H1 (cell line): ENCODE measurements around the gene SUSD5. TPM values are rescaled to one million over a fixed set of nuclear protein-coding genes. Genes with fewer than 3 reads are reported as not detected.

ENCODE experiments used
- CTCF ChIA-PET: fragments of 300-600 bp; sonication (Branson Sonifier 250); formaldehyde crosslinking; loops from one replicate; lab custom pipeline; 2021; ENCODE audit not compliant: partially characterized antibody; lab: Charles Lee
- POLR2A ChIA-PET: fragments of 300-600 bp; sonication (Branson Sonifier 250); formaldehyde crosslinking; loops from one replicate; lab custom pipeline; 2021; ENCODE audit warnings: inconsistent platforms; ENCODE audit not compliant: partially characterized antibody; lab: Charles Lee
- DNase-seq, 2 experiments: peaks; one replicate each; pipeline versions ENCODE4 v3.0.0 to v3.0.0-alpha.2; 2010 to 2022; ENCODE audit warnings: low spot score in 2 of 2, low read depth in 1 of 2, mixed read lengths in 1 of 2
- FAIRE-seq: peaks from 2 replicates; lab custom pipeline; 2011; peaks lifted over from hg19 to GRCh38; lab: Jason Lieb, UNC
- H2AFZ ChIP-seq: 2 replicates; pipeline ENCODE4 v1.8.1; 2012; ENCODE audit warnings: low read length, inconsistent platforms
- H2AK5ac ChIP-seq: 2 replicates; pipeline ENCODE4 v1.6.1; 2013; ENCODE audit warnings: low read depth, low read length
- H2BK120ac ChIP-seq: replicated peaks from 2 replicates; pipeline ENCODE3; 2013; ENCODE audit warnings: low read depth, low read length, inconsistent platforms
- H2BK12ac ChIP-seq: 2 replicates; pipeline ENCODE4 v1.6.1; 2013; ENCODE audit warnings: low read depth, low read length
- H2BK15ac ChIP-seq: 2 replicates; pipeline ENCODE4 v1.6.1; 2013; ENCODE audit warnings: low read length
- H2BK20ac ChIP-seq: 2 replicates; pipeline ENCODE4 v1.6.1; 2013; ENCODE audit warnings: low read length
- H2BK5ac ChIP-seq: 2 replicates; pipeline ENCODE4 v1.6.1; 2013; ENCODE audit warnings: low read depth, low read length
- H3K14ac ChIP-seq: 2 replicates; pipeline ENCODE4 v1.6.1; 2013; ENCODE audit warnings: inconsistent platforms; ENCODE audit not compliant: insufficient read length
- H3K18ac ChIP-seq: 2 replicates; pipeline ENCODE4 v1.6.1; 2013; ENCODE audit warnings: low read length; ENCODE audit errors: extremely low read depth
- H3K23ac ChIP-seq: 2 replicates; pipeline ENCODE4 v1.6.1; 2013; ENCODE audit warnings: inconsistent platforms; ENCODE audit not compliant: insufficient read length
- H3K23me2 ChIP-seq: 2 replicates; pipeline ENCODE4 v1.6.1; 2013; ENCODE audit warnings: low read depth, low read length
- H3K27ac ChIP-seq: 2 replicates; pipeline ENCODE4 v1.6.1; 2011; ENCODE audit warnings: low read depth, low read length, inconsistent platforms
- H3K27me3 ChIP-seq, 4 experiments: replicated peaks in 1 of 4; 1 replicate in 1 of 4; 2 replicates in 3 of 4; pipeline versions ENCODE4 v1.6.1 to v1.8.1; 2011 to 2013; ENCODE audit warnings: low read length in 3 of 4, mild to moderate bottlenecking in 3 of 4, inconsistent platforms in 2 of 4, mixed read lengths in 2 of 4, moderate library complexity in 1 of 4; ENCODE audit not compliant: control insufficient read depth in 3 of 4, insufficient read depth in 3 of 4; ENCODE audit errors: extremely low read depth in 1 of 4
- H3K36me3 ChIP-seq, 4 experiments: 2 replicates each; pipeline versions ENCODE4 v1.6.1 to v1.8.1; 2011 to 2013; ENCODE audit warnings: mild to moderate bottlenecking in 4 of 4, low read length in 3 of 4, moderate library complexity in 2 of 4, control low read depth in 1 of 4, inconsistent platforms in 1 of 4; ENCODE audit not compliant: insufficient read depth in 4 of 4, control insufficient read depth in 2 of 4
- H3K4ac ChIP-seq: replicated peaks from 2 replicates; pipeline ENCODE3; 2013; ENCODE audit warnings: low read length, low read depth, mixed read lengths, inconsistent platforms; ENCODE audit not compliant: insufficient read length
- H3K4me1 ChIP-seq, 4 experiments: replicated peaks in 1 of 4; 1 replicate in 1 of 4; 2 replicates in 3 of 4; pipeline versions ENCODE4 v1.6.1 to v1.8.1; 2011 to 2013; ENCODE audit warnings: low read length in 3 of 4, inconsistent platforms in 2 of 4, mixed read lengths in 1 of 4; ENCODE audit not compliant: insufficient read depth in 4 of 4, control insufficient read depth in 3 of 4
- H3K4me2 ChIP-seq, 2 experiments: 2 replicates each; pipeline versions ENCODE4 v1.6.1 to v1.8.1; 2011 to 2013; ENCODE audit warnings: low read depth in 2 of 2, low read length in 2 of 2, control low read depth in 1 of 2, inconsistent platforms in 1 of 2, mild to moderate bottlenecking in 1 of 2; ENCODE audit not compliant: insufficient read depth in 1 of 2
- H3K4me3 ChIP-seq, 4 experiments: fragments of 200-600, 300-600 bp in 1 of 4; sonication (generic), shearing (Covaris generic), sonication (Bioruptor Twin) in 1 of 4; 2 replicates each; pipeline versions ENCODE4 v1.5.1 to v1.8.1; 2011 to 2016; ENCODE audit warnings: low read length in 4 of 4, low read depth in 3 of 4, control low read depth in 2 of 4, inconsistent platforms in 2 of 4, mild to moderate bottlenecking in 2 of 4, mixed read lengths in 1 of 4, moderate library complexity in 1 of 4; ENCODE audit not compliant: insufficient read depth in 2 of 4; ENCODE audit errors: extremely low read depth in 1 of 4
- H3K56ac ChIP-seq: replicated peaks from 2 replicates; pipeline ENCODE3; 2013; ENCODE audit warnings: low read depth, mild to moderate bottlenecking, mixed read lengths, low read length, inconsistent platforms; ENCODE audit not compliant: insufficient read length
- H3K79me1 ChIP-seq: 2 replicates; pipeline ENCODE4 v1.6.1; 2013; ENCODE audit warnings: low read depth, low read length, control low read depth
- H3K79me2 ChIP-seq, 2 experiments: 2 replicates each; pipeline versions ENCODE4 v1.6.1 to v1.8.1; 2012 to 2013; ENCODE audit warnings: low read length in 2 of 2, mild to moderate bottlenecking in 2 of 2, inconsistent platforms in 1 of 2; ENCODE audit not compliant: insufficient read depth in 2 of 2, control insufficient read depth in 1 of 2
- H3K9ac ChIP-seq, 4 experiments: replicated peaks in 1 of 4; 1 replicate in 1 of 4; 2 replicates in 3 of 4; pipeline versions ENCODE4 v1.6.1 to v1.8.1; 2011 to 2013; ENCODE audit warnings: low read depth in 3 of 4, low read length in 3 of 4, control low read depth in 2 of 4, mild to moderate bottlenecking in 2 of 4, moderate library complexity in 2 of 4, inconsistent platforms in 1 of 4; ENCODE audit errors: extremely low read depth in 1 of 4
- H3K9me3 ChIP-seq, 2 experiments: 2 replicates each; pipeline versions ENCODE4 v1.6.1 to v1.8.1; 2012 to 2013; ENCODE audit warnings: mild to moderate bottlenecking in 2 of 2, moderate library complexity in 2 of 2, control low read depth in 1 of 2, inconsistent platforms in 1 of 2, low read depth in 1 of 2, low read length in 1 of 2, mixed read lengths in 1 of 2; ENCODE audit not compliant: insufficient read depth in 2 of 2
- H4K20me1 ChIP-seq, 2 experiments: replicated peaks in 1 of 2; 2 replicates each; pipeline versions ENCODE3 to v1.8.1; 2011 to 2013; ENCODE audit warnings: inconsistent platforms in 2 of 2, low read length in 2 of 2, mild to moderate bottlenecking in 1 of 2; ENCODE audit not compliant: insufficient read depth in 2 of 2, control insufficient read depth in 1 of 2
- H4K5ac ChIP-seq: 2 replicates; pipeline ENCODE4 v1.6.1; 2013; ENCODE audit warnings: low read length, low read depth, mixed read lengths, inconsistent platforms; ENCODE audit not compliant: insufficient read length
- H4K8ac ChIP-seq: 2 replicates; pipeline ENCODE4 v1.8.0; 2013; ENCODE audit warnings: mild to moderate bottlenecking, moderate library complexity, low read length, inconsistent platforms; ENCODE audit not compliant: insufficient read depth; ENCODE audit errors: extremely low read depth
- H4K91ac ChIP-seq: replicated peaks from 2 replicates; pipeline ENCODE3; 2013; ENCODE audit warnings: low read length, mixed read lengths, inconsistent platforms; ENCODE audit not compliant: insufficient read length
- GTF2F1 ChIP-seq: IDR thresholded peaks from 2 replicates; pipeline ENCODE4 v1.6.1; 2012; ENCODE audit warnings: low read depth, low read length, improper control_type of control experiment, borderline replicate concordance
- WGBS, 2 experiments: shearing (Covaris generic) in 1 of 2; methylation state at CpG; one replicate each; pipeline versions ENCODE4 v1.1.6 to v1.1.7; 2013 to 2015; ENCODE audit warnings: low lambda C conversion rate in 2 of 2, mixed read lengths in 2 of 2, inconsistent platforms in 1 of 2, low coverage in 1 of 2, missing lambda C conversion rate in 1 of 2; ENCODE audit not compliant: insufficient replicate concordance in 2 of 2, insufficient coverage in 1 of 2, insufficient read length in 1 of 2; ENCODE audit errors: extremely low coverage in 1 of 2, missing lambda C conversion rate in 1 of 2; 5-methylcytosine and 5-hydroxymethylcytosine counted together
- polyA plus RNA-seq, 7 experiments: library from polyadenylated mRNA; depleted of rRNA in 3 of 7; stranded (reverse) in 5 of 7; unstranded in 2 of 7; fragments of >200 nt in 5 of 7; fragments of 200-250 nt in 2 of 7; gene quantifications; 1 replicate in 5 of 7; 2 replicates in 1 of 7; 4 replicates in 1 of 7; pipeline versions ENCODE4 v1.2.1 to v1.2.3, GENCODE V29; 2011 to 2013; ENCODE audit warnings: missing spikeins in 2 of 7, mixed read lengths in 2 of 7
- total RNA-seq: library from RNA; stranded (reverse); fragmentation: NEBNext Ultra II Directional; extraction: Animal tissue kit (Norgen Biotek cat#: 25700); gene quantifications from 2 replicates; pipeline ENCODE4 v1.2.1, GENCODE V29; 2021

Gene SUSD5
- total and polyA plus RNA-seq, 2 of the 8 experiments (the other 6 are each of a cell fraction or from before 2014, with no cell fraction given) = 0.92 to 3.3 TPM

DNA sequence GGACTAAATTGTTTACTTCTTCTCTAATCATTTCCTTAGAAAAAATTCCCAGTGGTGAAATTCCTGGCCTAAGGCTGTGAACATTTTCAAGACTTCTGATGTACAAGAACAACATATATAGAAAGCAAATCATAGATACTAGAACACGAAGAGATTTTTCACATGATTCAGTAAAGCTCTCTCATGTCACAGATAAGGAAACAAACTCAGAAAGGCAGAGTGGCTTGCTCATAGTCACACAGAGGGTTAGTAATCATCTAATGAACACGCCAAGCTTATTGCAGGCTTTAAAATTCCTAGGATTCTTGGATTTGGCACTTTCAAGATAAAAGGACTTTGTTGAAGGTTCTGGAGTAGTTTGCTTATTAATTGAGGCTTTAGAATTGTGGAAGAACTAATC, 78.6 kb downstream of the SUSD5 start:
- H2BK20ac ChIP-seq = no peak overlapping the region
- H3K14ac ChIP-seq = no peak overlapping the region
- ChIA-PET POLR2A (no interaction called here), CTCF (interaction anchor here (1.5 to 4.2 kb wide), 4 partner anchors 9 to 232 kb away, joined by 4 to 21 read pairs (median 14); no protein-coding TSS in a partner anchor)
- H2BK12ac ChIP-seq = no peak overlapping the region
- no peak overlapping the region for H3K23ac ChIP-seq
- H3K79me1 ChIP-seq = no peaks in the 10 kb centered on the region; the same call in 1 of the 2 replicates
- H2AFZ ChIP-seq = no peak overlapping the region
- H3K56ac ChIP-seq = no peak overlapping the region
- H3K18ac ChIP-seq = no peak overlapping the region
- no peak overlapping the region for H3K9ac ChIP-seq
- DNase-seq (no peak), FAIRE-seq (no peak)
- no peaks in the 10 kb centered on the region for H4K20me1 ChIP-seq
- H3K27me3 ChIP-seq = no peaks in the 10 kb centered on the region
- H2BK5ac ChIP-seq = no peak overlapping the region
- no peak overlapping the region for H4K8ac ChIP-seq
- 92% methylated on average over 2 of the region's 2 CpGs; no CpG with 5 or more reads in 1 of the 2 experiments for WGBS, 2 experiments
- H2AK5ac ChIP-seq = no peak overlapping the region
- no peak overlapping the region for H2BK15ac ChIP-seq
- H3K36me3 ChIP-seq = peaks cover 0 to 4% (median 2%) of the 10 kb centered on the region in 4 experiments; a peak in 3 of 8 replicates
- H3K4ac ChIP-seq = no peak overlapping the region
- no peak overlapping the region for H3K27ac ChIP-seq
- no peak overlapping the region for H2BK120ac ChIP-seq
- no peaks in the 10 kb centered on the region for H3K23me2 ChIP-seq
- no peaks in the 10 kb centered on the region for H3K9me3 ChIP-seq
- H3K4me2 ChIP-seq = no peak overlapping the region
- H3K79me2 ChIP-seq = no peaks in the 10 kb centered on the region
- no peak overlapping the region for H4K5ac ChIP-seq
- H3K4me3 ChIP-seq = no peak overlapping the region
- no peaks in the 10 kb centered on the region for H3K4me1 ChIP-seq
- no peak overlapping the region for H4K91ac ChIP-seq
- TF ChIP-seq GTF2F1 = no peak
